H1 (cell line): ENCODE data around the gene SLC16A11. TPM values are rescaled to one million over a fixed set of nuclear protein-coding genes. Genes with fewer than 3 reads are reported as not detected.

ENCODE experiments used
- CBX5 ChIP-seq: fragments of 300-800, 300-1000 bp; sonication (generic); IDR thresholded peaks from 2 replicates; pipeline ENCODE4 v1.7.1; 2016; ENCODE audit warnings: antibody characterized with exemption, low read length, low read depth
- RXRA ChIP-seq: IDR thresholded peaks from 2 replicates; pipeline ENCODE4 v1.6.1; 2011; ENCODE audit warnings: low read depth, mild to moderate bottlenecking, low read length, moderate library complexity; ENCODE audit not compliant: insufficient read depth
- TAF7 ChIP-seq: optimal IDR thresholded peaks from 2 replicates; pipeline ENCODE3; 2011; ENCODE audit warnings: low read depth, mild to moderate bottlenecking, inconsistent platforms, low read length, moderate library complexity, borderline replicate concordance
- TCF12 ChIP-seq: IDR thresholded peaks from 2 replicates; pipeline ENCODE4 v1.6.1; 2011; ENCODE audit warnings: low read depth, mild to moderate bottlenecking, low read length
- polyA plus RNA-seq, 7 experiments: library from polyadenylated mRNA; depleted of rRNA in 3 of 7; stranded (reverse) in 5 of 7; unstranded in 2 of 7; fragments of >200 nt in 5 of 7; fragments of 200-250 nt in 2 of 7; gene quantifications; 1 replicate in 5 of 7; 2 replicates in 1 of 7; 4 replicates in 1 of 7; pipeline versions ENCODE4 v1.2.1 to v1.2.3, GENCODE V29; 2011 to 2013; ENCODE audit warnings: missing spikeins in 2 of 7, mixed read lengths in 2 of 7
- total RNA-seq: library from RNA; stranded (reverse); fragmentation: NEBNext Ultra II Directional; extraction: Animal tissue kit (Norgen Biotek cat#: 25700); gene quantifications from 2 replicates; pipeline ENCODE4 v1.2.1, GENCODE V29; 2021

SLC16A11 gene
- total and polyA plus RNA-seq, 2 of the 8 experiments (the other 6 are each of a cell fraction or from before 2014, with no cell fraction given), result 0.35 to 0.39 TPM

DNA sequence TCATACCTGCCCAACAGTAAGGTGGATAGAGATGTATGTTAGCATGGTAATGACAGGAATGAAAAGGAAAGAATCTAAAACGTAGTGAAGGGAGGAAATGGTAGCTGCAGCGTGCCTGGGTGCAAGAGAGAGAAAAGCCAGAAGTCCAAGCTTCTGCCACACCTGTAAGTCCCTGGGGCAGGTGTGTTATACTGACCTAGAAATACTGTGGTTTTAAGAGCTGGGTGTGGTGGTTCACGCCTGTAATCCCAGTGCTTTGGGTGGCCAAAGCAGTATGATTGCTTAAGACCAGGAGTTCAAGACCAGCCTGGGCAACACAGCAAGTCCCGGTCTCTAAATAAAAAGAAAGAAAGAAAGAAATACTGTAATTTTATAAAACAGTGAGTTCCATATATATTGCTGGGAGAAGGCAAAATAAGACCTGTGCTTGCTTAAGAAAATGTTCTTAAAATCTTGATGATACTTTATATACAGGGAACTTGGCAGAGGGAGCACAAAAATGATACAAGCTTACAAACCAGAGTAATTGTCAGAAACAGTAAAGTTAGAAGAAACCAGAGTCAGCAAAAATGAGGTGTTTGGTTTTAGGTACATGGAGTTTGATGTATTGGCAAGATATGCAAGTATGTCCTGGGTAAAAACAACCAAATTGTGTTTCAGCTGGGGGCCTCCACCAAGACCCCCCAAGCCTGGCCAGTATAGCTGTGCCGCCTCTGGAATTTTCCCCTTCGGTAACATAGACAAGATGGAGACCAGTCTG is 41.4 kb downstream of the SLC16A11 start (continued):
- TF ChIP-seq CBX5 (no peak), TCF12 (no peak), RXRA (no peak), TAF7 (no peak)
